ENCODE data around the gene GRB7. TPM values are rescaled to one million over a fixed set of nuclear protein-coding genes. Genes with fewer than 3 reads are reported as not detected.
A peak's percentile ranks its signal among the peaks of the same experiment; 100 is the strongest.

The GRB7 gene
- total and polyA plus RNA-seq, 10 of the 15 experiments (the other 5 are each of a cell fraction or from before 2014, with no cell fraction given) = 0.05 to 0.34 (median 0.19) TPM; not detected in 4

- peak; percentile 92 for TF ChIP-seq SKIL (IDR thresholded peaks at IDR 0.05; ENCODE audit: low read depth, poor library complexity, severe bottlenecking)
- TF ChIP-seq ZBTB40 (IDR thresholded peaks at IDR 0.05; ENCODE audit: borderline replicate concordance) = no peak
- TF ChIP-seq TCF7 (IDR thresholded peaks at IDR 0.05; ENCODE audit: borderline replicate concordance) = 0 out of 2 replicates have a peak, but pooled peaks have one; percentile 40
- no peak for TF ChIP-seq MYB (IDR thresholded peaks at IDR 0.05; ENCODE audit: borderline replicate concordance, low read depth, low read length)
- no peak for TF ChIP-seq LARP7 (IDR thresholded peaks at IDR 0.05)
- peak; percentile 85 for TF ChIP-seq MXI1 (IDR thresholded peaks at IDR 0.05; ENCODE audit: low read depth, low read length)
- TF ChIP-seq ATF7 (IDR thresholded peaks at IDR 0.05; ENCODE audit: low read depth) = peak; percentile 93
- TF ChIP-seq RAD51 (IDR thresholded peaks at IDR 0.05) = peak; percentile 32
- peak; percentile 16; the same call in 1 of the 2 replicates for TF ChIP-seq BMI1 (IDR thresholded peaks at IDR 0.05; ENCODE audit: borderline replicate concordance)
- no peak for TF ChIP-seq PRDM15 (CRISPR knock-in tag; IDR thresholded peaks at IDR 0.05)
- TF ChIP-seq NR2C2 (IDR thresholded peaks at IDR 0.05; ENCODE audit: borderline replicate concordance, control insufficient read depth, insufficient read length, low read depth) = no peak
- 0 out of 2 replicates have a peak, but pooled peaks have one; percentile 10 for TF ChIP-seq YY1 (IDR thresholded peaks at IDR 0.05; ENCODE audit: low read depth, low read length)
- peak; percentile 83 for TF ChIP-seq NBN (IDR thresholded peaks at IDR 0.05)
- TF ChIP-seq MTA2 (IDR thresholded peaks at IDR 0.05; ENCODE audit: low read depth) = peak; percentile 94
- no peak for TF ChIP-seq RCOR1 (conservative IDR thresholded peaks at IDR 0.05; ENCODE audit: low read depth, low read length)
- TF ChIP-seq SMARCA5 (IDR thresholded peaks at IDR 0.05) = 0 out of 2 replicates have a peak, but pooled peaks have one; percentile 1
- no peak for TF ChIP-seq STAT1 (conservative IDR thresholded peaks at IDR 0.05)
- TF ChIP-seq ZBED1 (IDR thresholded peaks at IDR 0.05; ENCODE audit: borderline replicate concordance) = peak; percentile 82
- TF ChIP-seq PBX3 (IDR thresholded peaks at IDR 0.05; ENCODE audit: insufficient replicate concordance, low read depth, low read length) = no peak
- no peak for TF ChIP-seq GATAD2B (conservative IDR thresholded peaks at IDR 0.05; ENCODE audit: low read depth)
These were observed 32.3 kb downstream of the GRB7 start (continued) for GRCh38 chr17:39769974-39770587.
